Kasumi-1 (cell line): ENCODE measurements around the gene CENPA.
"Not testable (repeated sequence)": the region's sequence is repeated elsewhere in the genome, so short reads cannot be mapped to it uniquely, and the experiment has no call there.

Experiments
- DNase-seq, 2 experiments: peaks; one replicate each; lab custom pipeline; 2025; lab: John Stamatoyannopoulos, UW

Gene CENPA

DNA sequence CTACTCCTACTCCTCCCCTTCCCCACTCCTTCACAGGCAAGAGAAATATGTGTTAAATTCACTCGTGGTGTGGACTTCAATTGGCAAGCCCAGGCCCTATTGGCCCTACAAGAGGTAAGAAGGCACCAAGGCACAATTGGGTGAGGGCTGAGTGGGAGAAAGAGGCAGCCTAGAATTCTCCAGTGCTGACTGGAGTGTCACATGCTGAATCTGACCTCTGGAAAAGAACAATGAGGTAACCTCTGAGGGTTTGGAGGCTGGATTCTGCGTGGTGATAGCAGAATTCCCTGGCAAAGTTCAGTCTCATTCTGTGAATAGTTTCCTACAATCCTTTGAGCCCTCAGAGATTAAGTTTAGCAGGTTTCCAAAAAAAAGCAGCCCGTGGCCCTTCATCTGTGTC, 6.9 kb downstream of the CENPA start:
- DNase-seq, result no peak

DNA sequence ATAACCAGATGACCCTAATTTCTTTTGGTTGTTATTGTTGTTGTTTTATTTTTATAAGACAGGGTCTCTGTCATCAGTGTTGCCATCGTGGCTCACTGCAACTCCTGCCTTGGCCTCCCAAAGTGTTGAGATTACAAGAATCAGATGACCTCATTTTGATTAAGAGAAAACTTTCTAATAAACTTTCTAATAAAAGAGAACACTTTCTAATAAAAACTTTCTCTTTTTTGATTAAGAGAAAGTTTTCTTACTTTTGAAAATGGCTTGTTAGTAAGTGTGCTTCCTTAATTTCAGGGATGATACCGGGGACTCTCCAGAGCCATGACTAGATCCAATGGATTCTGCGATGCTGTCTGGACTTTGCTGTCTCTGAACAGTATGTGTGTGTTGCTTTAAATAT, 7.7 kb downstream of the CENPA start:
- no peak for DNase-seq

DNA sequence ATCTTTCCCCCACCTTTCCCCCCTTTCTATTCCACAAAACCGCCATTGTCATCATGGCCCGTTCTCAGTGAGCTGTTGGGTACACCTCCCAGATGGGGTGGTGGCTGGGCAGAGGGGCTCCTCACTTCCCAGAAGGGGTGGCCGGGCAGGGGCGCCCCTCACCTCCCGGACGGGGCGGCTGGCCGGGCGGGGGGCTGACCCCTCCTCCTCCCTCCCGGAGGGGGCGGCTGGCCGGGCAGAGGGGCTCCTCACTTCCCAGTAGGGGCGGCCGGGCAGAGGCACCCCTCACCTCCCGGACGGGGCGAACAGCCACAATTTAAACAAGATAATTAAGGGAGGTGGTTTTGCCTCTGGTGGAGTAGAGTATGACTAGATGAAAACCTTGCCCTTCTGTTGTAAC, 9.3 kb downstream of the CENPA start:
- DNase-seq, result not testable (repeated sequence)

DNA sequence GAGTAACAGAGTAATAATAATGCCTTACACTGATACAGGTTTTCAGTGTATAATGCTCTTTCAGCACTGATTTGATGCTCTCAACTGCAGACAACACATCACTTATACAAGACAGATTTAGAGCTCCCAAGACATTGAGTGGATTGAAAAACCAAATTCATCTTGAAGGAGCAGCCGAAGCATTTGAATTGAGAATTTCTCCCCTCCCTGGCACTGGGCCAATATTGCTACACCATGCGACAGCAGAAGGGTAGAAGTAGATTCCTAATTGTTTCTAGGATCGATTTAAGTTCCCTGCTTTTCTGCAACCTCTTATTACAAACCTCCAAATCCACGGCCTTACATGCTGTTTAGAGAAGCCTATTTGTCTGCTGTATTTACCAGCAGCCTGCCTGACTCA, 15.5 kb downstream of the CENPA start:
- no peak for DNase-seq

- DNase-seq, result no peak
These were observed 15.9 kb downstream of the CENPA start for GRCh38 chr2:26801796-26802195.

DNA sequence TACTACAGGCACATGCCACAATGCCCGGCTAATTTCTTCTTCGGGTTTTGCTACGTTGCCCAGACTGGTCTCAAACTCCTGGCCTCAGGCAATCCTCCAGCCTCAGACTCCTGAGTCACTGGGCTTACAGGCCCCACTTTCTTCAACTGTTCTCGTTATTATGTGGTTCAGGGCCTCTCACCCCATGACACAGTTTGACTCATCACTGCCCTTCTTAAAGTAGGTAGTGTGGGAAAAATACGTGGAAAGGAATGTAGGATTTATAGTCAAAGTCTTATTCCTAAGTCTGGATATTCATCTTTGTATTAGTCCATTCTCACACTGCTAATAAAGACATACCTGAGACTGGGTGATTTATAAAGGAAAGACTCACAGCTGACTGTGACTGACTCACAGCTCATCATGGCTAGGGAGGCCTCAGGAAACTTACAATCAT, 19.4 kb downstream of the CENPA start:
- no peak for DNase-seq

DNA sequence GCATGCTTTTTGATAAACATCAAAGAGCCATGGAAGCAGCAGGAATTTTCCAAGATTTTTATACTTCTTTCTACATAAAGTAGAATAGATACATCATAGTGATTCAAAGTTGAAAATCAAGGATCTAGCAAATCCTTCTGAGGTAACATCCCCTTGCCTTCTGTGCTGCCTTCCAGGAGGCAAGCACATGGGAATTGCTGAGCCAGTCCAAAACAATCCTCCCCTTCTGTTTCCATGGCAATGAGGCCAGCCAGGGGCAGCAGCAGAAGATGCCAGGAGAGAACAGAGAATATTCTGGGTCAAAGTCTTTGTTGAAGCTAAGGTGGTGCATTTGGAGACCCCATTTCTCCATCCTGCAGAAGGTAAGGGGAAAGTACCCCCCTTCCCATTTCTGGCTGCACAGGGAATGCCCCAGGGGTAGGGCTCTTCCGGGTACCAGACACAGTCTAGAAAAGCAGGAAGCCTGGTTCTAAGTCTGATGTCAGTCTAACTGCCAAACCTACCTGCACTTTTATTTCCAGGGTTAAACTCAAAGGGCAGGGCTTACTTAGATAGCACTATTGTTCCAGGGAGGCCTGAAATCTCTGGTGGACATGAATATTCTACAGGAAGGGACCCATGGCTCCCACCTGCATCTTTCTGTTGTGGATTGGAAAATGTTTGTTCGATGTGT, 22.1 kb downstream of the CENPA start:
- DNase-seq, result no peak

DNA sequence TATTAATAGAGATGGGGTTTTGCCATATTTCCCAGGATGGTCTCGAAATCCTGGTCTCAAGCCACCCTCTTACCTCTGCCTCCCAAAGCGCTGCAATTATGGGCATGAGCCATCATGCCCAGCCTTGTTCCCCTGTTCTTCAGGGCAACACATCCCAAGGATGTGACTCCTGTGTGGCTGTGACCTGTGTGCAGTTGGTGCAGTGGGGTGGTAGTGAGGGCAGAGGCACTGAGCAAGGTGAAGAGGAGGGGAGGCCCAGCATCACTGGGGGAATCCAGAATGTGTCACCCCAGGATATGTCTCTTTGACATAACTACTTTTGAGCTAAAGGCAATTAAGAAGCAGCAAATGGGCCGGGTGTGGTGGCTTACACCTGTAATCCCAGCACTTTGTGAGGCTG, 23.4 kb downstream of the CENPA start:
- no peak for DNase-seq

DNA sequence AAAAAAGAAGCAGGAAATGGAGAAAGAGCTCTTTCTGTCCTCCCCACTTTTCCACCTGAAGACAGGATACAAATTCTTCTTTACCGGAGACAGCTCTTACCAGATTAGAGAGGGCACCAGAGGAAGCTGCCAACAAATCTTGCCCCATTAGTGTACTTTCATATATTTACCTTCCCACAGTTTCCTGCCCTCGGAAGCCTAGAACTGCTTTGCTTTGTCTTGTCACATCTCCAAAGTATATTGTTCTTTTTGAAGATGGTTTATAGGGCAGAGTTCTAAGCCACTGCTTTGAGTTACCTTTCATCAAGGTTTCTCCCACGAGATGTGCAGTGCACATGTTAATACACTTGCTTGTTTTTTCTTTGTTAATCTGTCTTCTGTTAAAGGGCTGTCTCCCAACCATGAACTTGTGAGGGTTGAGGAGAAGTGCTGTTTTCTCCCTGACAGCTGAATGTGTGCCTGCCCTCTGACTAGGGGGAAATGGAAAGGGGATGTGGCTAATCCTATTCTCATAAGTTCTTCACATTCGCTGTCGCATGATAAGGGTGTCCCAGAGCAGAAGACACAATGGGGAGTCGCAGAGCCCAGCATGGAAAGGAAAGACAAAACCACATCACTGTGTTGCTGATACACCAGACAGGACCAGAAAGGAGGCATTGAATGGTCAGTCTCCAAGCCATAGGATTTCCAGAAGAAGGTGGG, 24.2 kb downstream of the CENPA start:
- DNase-seq, result peak; percentile 81 to 85

DNA sequence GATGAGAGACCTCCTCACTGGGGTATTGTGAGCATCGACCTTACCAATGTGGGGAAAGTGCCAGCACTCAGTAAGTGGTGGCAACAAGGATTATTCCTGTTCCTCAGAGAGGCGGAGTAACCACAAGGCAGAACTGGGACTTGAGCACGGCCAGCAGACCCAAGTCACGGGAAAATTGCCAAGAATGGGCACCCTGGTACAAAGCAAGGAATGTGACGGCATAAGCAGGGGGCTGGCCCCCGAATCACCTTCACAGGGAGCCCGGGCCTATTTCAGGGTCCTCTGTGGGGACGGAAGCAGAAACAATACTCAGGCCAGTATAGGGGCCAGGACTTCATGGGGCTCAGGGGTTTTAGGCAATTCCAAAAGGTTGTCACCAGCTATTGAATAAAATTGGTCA, 25.4 kb downstream of the CENPA start:
- DNase-seq, result no peak

- DNase-seq, result no peak
These were observed 26.2 kb downstream of the CENPA start for GRCh38 chr2:26811791-26812694.

DNA sequence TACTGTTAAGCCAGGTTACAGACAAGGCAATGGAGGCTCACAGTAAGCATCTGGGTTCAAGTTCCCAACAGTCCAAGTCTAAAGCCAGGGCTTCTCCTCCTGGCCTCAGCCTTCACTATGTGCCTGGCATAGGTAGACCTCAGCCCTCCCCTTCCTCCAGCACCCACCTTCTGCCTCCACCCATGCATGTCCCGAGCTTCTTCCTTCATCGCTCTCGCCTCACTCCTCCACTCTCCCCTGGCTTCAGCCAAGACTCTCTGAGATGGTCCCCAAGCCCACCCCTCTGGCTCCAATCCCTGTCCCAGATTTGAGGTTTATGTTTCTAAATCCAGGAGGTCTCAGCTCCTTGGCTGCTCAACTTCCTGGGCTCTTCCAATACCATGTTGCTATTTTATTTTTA, 26.9 kb downstream of the CENPA start:
- DNase-seq, result no peak

- not testable (repeated sequence) for DNase-seq
These were observed 28.4 kb downstream of the CENPA start for GRCh38 chr2:26814072-26814765.

GRCh38 chr2:26816893-26817292, 31.0 kb downstream of the CENPA start:
- DNase-seq, result no peak

DNA sequence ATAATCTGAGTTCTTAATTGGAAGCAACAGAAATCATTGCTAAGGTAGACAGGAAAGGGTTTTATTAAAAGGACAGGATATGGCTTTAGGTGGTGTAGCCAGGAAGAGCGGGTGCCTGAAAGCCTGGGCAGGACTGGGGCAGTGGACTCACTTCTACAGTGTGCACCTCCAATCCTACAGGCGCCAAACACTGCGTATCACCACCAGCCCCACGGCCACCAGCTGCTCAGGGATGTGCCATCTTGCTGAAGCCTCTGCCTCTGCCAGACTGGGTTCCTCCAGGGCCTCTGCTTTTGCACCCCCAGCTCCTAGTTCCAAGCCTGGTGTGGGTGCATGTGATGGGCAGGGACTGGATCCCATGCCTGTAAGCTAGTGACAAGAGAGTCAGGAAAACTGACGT, 32.4 kb downstream of the CENPA start:
- DNase-seq, result no peak

DNA sequence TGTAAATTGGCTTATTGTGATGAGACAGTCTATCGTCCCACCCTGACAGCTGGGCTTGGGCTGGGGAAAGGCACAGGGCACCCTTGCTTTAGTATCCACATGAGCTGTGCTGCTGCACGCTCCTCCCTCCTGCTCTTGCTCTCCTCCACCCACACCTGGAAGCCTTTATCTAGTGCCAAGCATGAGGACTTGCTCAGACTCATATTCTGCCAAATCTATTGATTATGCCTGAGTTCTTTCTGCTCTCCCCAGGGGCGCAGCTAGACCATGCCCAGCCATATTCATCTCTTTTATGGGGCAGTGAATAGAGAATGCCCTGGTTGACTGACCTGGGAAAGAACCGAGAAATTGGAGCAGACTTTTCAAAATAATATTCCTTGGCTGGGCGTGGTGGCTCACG, 33.1 kb downstream of the CENPA start:
- no peak for DNase-seq

GRCh38 chr2:26820932-26821331, 35.1 kb downstream of the CENPA start:
- DNase-seq, result no peak

DNA sequence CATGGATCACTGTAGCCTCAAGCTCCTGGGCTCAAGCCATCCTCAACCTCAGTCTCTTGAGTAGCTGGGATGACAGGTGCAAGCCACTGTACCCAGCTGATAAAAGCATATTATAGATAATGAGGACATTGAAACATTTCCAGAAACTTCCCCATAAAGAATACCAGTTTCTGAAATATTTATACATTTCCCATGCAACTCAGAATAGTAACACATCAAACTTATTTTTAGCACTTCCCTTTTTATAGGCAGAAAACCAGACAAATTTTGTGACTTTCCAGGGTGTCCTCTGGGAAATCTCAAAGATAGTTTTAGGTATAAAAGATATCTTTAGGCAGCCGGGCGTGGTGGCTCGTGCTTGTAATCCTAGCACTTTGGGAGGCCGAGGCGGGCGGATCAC, 37.0 kb downstream of the CENPA start:
- no peak for DNase-seq

DNA sequence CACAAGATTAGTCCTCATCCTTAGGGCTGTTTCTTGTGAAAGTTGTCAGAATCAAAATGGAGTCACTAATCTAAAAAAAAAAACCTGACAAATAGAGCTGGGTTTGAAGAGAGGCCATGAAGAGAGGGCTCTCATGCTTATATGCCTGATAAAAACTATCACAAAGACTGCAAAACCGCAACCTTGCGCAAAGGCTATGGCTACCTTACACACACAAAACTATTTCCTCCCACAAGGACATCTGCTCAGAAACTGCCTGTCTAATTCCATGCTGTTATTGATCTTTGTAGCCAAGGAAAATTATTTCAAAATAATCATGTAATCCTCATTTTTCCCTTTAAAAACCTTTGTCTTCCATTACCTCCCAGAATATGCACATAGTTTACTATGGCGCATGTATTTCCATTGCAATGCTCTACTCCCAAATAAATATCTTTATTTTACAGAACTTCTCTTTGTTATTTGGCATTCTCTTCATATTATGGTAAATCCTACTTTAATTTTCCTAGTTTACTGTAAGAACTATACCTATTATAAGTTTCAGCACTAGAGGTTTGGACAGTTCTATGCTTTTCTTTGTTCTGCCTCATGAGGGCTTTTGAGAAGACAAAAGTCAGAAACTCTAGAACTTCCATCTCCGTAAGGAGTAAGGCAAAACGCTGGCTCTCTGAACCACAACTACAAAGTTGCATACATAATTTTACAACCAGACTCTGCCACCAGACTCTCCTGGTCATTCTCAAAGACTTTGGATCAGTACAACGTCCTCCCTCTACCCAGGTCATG, 52.5 kb downstream of the CENPA start:
- peak; percentile 52 to 70 for DNase-seq

- peak; percentile 39 to 45 for DNase-seq
These were observed 55.2 kb downstream of the CENPA start for GRCh38 chr2:26840937-26841610.

DNA sequence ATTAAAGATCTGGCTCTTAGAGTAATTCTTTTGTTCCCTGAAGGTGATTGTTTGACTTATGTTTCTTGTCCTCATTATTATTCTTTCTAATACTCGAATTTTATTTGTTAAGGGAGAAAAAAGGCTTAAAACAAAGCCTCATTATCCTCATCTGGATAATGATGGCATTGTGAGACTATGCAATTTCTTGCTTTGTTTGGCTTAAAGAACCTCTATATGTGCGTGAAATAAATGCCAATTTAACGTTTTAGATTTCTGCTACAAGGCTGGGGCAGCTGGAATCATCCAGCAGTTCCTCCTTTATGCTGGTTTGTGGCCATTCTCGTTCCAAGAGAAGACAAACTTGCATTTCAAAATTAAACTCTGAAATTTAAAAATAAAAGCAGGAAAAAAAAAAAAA, 57.2 kb downstream of the CENPA start:
- no peak for DNase-seq
